Astrocyte (in vitro differentiated cells and primary cell): Measurements from ENCODE around the gene TRAK1.

Source experiments
- CTCF ChIP-seq: IDR thresholded peaks from 2 replicates; pipeline ENCODE4 v1.5.1; 2011; ENCODE audit warnings: low read depth, mild to moderate bottlenecking, inconsistent platforms, low read length, moderate library complexity; ENCODE audit not compliant: insufficient read depth
- EZH2 ChIP-seq: IDR thresholded peaks from 2 replicates; pipeline ENCODE4 v1.6.1; 2012; ENCODE audit warnings: mild to moderate bottlenecking, low read length, inconsistent platforms; ENCODE audit not compliant: insufficient read depth

- TF ChIP-seq CTCF, result no peak
- no peak for TF ChIP-seq EZH2
Measured at GRCh38 chr3:42133500-42134298, 42.5 kb downstream of the TRAK1 start.
